ENCODE results near the gene PIK3R5.
"Not testable (repeated sequence)": the region's sequence is repeated elsewhere in the genome, so short reads cannot be mapped to it uniquely, and the experiment has no call there.

Gene PIK3R5

GRCh38 chr17:8868092-8868491 is 97.4 kb downstream of the PIK3R5 start:
- no peak for DNase-seq
- intact Hi-C loops (cut with DNase I), result no loop called here

- DNase-seq, result peak in 1 of 10 donors; percentile 36
Observed at GRCh38 chr17:8867361-8867981, 98.0 kb downstream of the PIK3R5 start, which contains the start of gene PIK3R6. PIK3R6 (minus strand) TSS chr17:8867674; CDS start chr17:8849794, 17,880 bp downstream.

GRCh38 chr17:8865811-8866210 is 99.7 kb downstream of the PIK3R5 start:
- DNase-seq, result peak in 1 of 10 donors; percentile 46
- intact Hi-C loops (cut with DNase I), result no loop called here

More at GRCh38 chr17:8867361-8867981, 98.0 kb downstream of the PIK3R5 start, which contains the start of gene PIK3R6:
- intact Hi-C loops (cut with DNase I), result no loop called here

- peak in 1 of 10 donors; percentile 23 for DNase-seq
Observed at GRCh38 chr17:8865385-8865784, 100.1 kb downstream of the PIK3R5 start.

GRCh38 chr17:8862213-8863056 is 103.1 kb downstream of the PIK3R5 start:
- intact Hi-C loops (cut with DNase I), result no loop called here
- peak in 2 of 10 donors; percentile 20 to 52 for DNase-seq

More at GRCh38 chr17:8865385-8865784, 100.1 kb downstream of the PIK3R5 start:
- intact Hi-C loops (cut with DNase I), result no loop called here

GRCh38 chr17:8861495-8862181 is 103.9 kb downstream of the PIK3R5 start:
- peak in 1 of 10 donors; percentile 27 for DNase-seq
- intact Hi-C loops (cut with DNase I), result no loop called here

- intact Hi-C loops (cut with DNase I), result no loop called here
- peak in 2 of 10 donors; percentile 18 to 39 for DNase-seq
Observed at GRCh38 chr17:8859804-8860430, 105.6 kb downstream of the PIK3R5 start.

GRCh38 chr17:8859027-8859803 is 106.3 kb downstream of the PIK3R5 start:
- intact Hi-C loops (cut with DNase I), result no loop called here
- DNase-seq, result peak in 5 of 10 donors; percentile 20 to 88 (median 43)

- DNase-seq, result peak in 2 of 10 donors; percentile 8
- intact Hi-C loops (cut with DNase I), result no loop called here
Observed at GRCh38 chr17:8857919-8858318, 107.6 kb downstream of the PIK3R5 start.

GRCh38 chr17:8856869-8857575 is 108.5 kb downstream of the PIK3R5 start:
- DNase-seq, result peak in 2 of 10 donors; percentile 11 to 15
- intact Hi-C loops (cut with DNase I), result no loop called here

- DNase-seq; intact Hi-C loops (cut with DNase I): not testable (repeated sequence)
Observed at GRCh38 chr17:8856205-8856603, 109.3 kb downstream of the PIK3R5 start.

GRCh38 chr17:8855477-8856204 is 109.9 kb downstream of the PIK3R5 start:
- DNase-seq, result peak in 1 of 10 donors; percentile 45
- intact Hi-C loops (cut with DNase I), result no loop called here

GRCh38 chr17:8851600-8851999 is 113.9 kb downstream of the PIK3R5 start:
- intact Hi-C loops (cut with DNase I), result no loop called here
- DNase-seq, result no peak

- DNase-seq, result peak in 2 of 10 donors; percentile 24 to 51
- intact Hi-C loops (cut with DNase I), result no loop called here
Observed at GRCh38 chr17:8849311-8850041, 116.0 kb downstream of the PIK3R5 start.

- intact Hi-C loops (cut with DNase I), result no loop called here
- DNase-seq, result peak in 2 of 10 donors; percentile 3 to 15
Observed at GRCh38 chr17:8847891-8848290, 117.6 kb downstream of the PIK3R5 start.

GRCh38 chr17:8846768-8847211 is 118.7 kb downstream of the PIK3R5 start:
- intact Hi-C loops (cut with DNase I), result no loop called here
- no peak for DNase-seq
